Colonic mucosa (tissue), 4 donors: ENCODE data around the gene ECM2. TPM values are rescaled to one million over a fixed set of nuclear protein-coding genes. Genes with fewer than 3 reads are reported as not detected.

ENCODE experiments used
- DNase-seq: peaks from one replicate; pipeline ENCODE4 v3.0.0-alpha.2; 2020
- H3K27ac ChIP-seq: fragments of 200-600 bp; one replicate; pipeline ENCODE4 v1.8.0; 2021
- H3K27me3 ChIP-seq: fragments of 200-600 bp; one replicate; pipeline ENCODE4 v1.8.0; 2021
- H3K36me3 ChIP-seq: fragments of 200-600 bp; one replicate; pipeline ENCODE4 v1.8.0; 2021
- H3K4me1 ChIP-seq: fragments of 200-600 bp; one replicate; pipeline ENCODE4 v1.8.0; 2021; ENCODE audit warnings: mild to moderate bottlenecking
- H3K4me3 ChIP-seq: fragments of 200-600 bp; one replicate; pipeline ENCODE4 v1.8.0; 2021
- H3K9ac ChIP-seq, 2 donors: one replicate each; pipeline ENCODE4 v1.7.0; 2013; ENCODE audit warnings: control low read depth in 2 of 2, low read depth in 2 of 2, low read length in 2 of 2
- H3K9me3 ChIP-seq: fragments of 200-600 bp; one replicate; pipeline ENCODE4 v1.8.0; 2021
- CTCF ChIP-seq: fragments of 200-600 bp; IDR thresholded peaks from one replicate; pipeline ENCODE4 v1.8.0; 2022; ENCODE audit warnings: antibody characterized with exemption, mild to moderate bottlenecking
- intact Hi-C: fragments of 100-400 bp; cut with DNase I; formaldehyde crosslinking; loops from one replicate; pipeline ENCODE4 v1.14.1; 2022
- microRNA-seq: library from miRNA; unstranded; fragments of <30 nt; microRNA quantifications from one replicate; pipeline ENCODE4, GENCODE V29; 2019
- total RNA-seq, 2 donors: library from RNA; stranded (reverse); fragmentation: NEBNext Ultra II Directional in 1 of 2; extraction: Animal tissue kit (Norgen Biotek cat#: 25700) in 1 of 2; gene quantifications; one replicate each; pipeline ENCODE4 v1.2.1, GENCODE V29; 2021
- donor health status: healthy.
- donor health status: DM: no; HTN: no; CAD: no.
- donor health status: DM: no; HTN: no; CAD: no.

The ECM2 gene
- total RNA-seq, 2 donors from 2014 or later, result 0.30 to 3.8 TPM

GRCh38 chr9:92463387-92463786 is 72.4 kb downstream of the ECM2 start:
- Histone ChIP-seq H3K4me3 (no peak overlapping the region), H3K27me3 (no peaks in the 10 kb centered on the region), H3K9ac (no peak overlapping the region), H3K9me3 (no peaks in the 10 kb centered on the region), H3K4me1 (no peaks in the 10 kb centered on the region), H3K36me3 (no peaks in the 10 kb centered on the region), H3K27ac (no peak overlapping the region)
- intact Hi-C loops, result no loop called here
- TF ChIP-seq CTCF, result no peak
- DNase-seq, result no peak

GRCh38 chr9:92457576-92457975 is 78.2 kb downstream of the ECM2 start:
- intact Hi-C loops, result no loop called here
- H3K9ac ChIP-seq, result no peak overlapping the region

GRCh38 chr9:92455217-92455616 is 80.6 kb downstream of the ECM2 start:
- H3K36me3 ChIP-seq, result no peaks in the 10 kb centered on the region
- H3K9ac ChIP-seq, result no peak overlapping the region
- no peaks in the 10 kb centered on the region for H3K27me3 ChIP-seq
- no peaks in the 10 kb centered on the region for H3K4me1 ChIP-seq
- H3K4me3 ChIP-seq, result no peak overlapping the region
- no peak for TF ChIP-seq CTCF
- intact Hi-C loops, result no loop called here
- H3K9me3 ChIP-seq, result no peaks in the 10 kb centered on the region
- no peak for DNase-seq
- no peak overlapping the region for H3K27ac ChIP-seq

More at GRCh38 chr9:92457576-92457975, 78.2 kb downstream of the ECM2 start:
- H3K4me3 ChIP-seq, result no peak overlapping the region
- H3K9me3 ChIP-seq, result no peaks in the 10 kb centered on the region
- no peak for DNase-seq
- H3K36me3 ChIP-seq, result no peaks in the 10 kb centered on the region
- no peak for TF ChIP-seq CTCF
- H3K27ac ChIP-seq, result no peak overlapping the region
- H3K4me1 ChIP-seq, result no peaks in the 10 kb centered on the region
- no peaks in the 10 kb centered on the region for H3K27me3 ChIP-seq

- Histone ChIP-seq H3K4me3 (no peak overlapping the region), H3K9me3 (no peaks in the 10 kb centered on the region), H3K36me3 (no peaks in the 10 kb centered on the region), H3K27ac (no peak overlapping the region), H3K9ac (no peak overlapping the region), H3K4me1 (no peaks in the 10 kb centered on the region), H3K27me3 (no peaks in the 10 kb centered on the region)
- no peak for TF ChIP-seq CTCF
- intact Hi-C loops, result no loop called here
- DNase-seq, result no peak
Observed at GRCh38 chr9:92446536-92446935, 89.3 kb downstream of the ECM2 start.

Small RNA genes lying within 50 kb of the gene (microRNA-seq; reads per million reads assigned to microRNA genes)
- gene MIR4670, result not detected

Other genes starting within 250 kb of the ECM2 start
- 100 to 1,000 TPM in 1 of 2 donors, 10 to 100 TPM in 1; 52.4 to 109 TPM for gene IARS1, start 242.3 kb downstream of the ECM2 start, total RNA-seq
- 10 to 100 TPM; 17.6 to 26.4 TPM for gene NOL8, start 210.6 kb downstream of the ECM2 start, total RNA-seq
- gene CENPP, start 210.0 kb downstream of the ECM2 start, total RNA-seq, result 10 to 100 TPM in 1 of 2 donors, 1 to 10 TPM in 1; 3.1 to 11.0 TPM
- 10 to 100 TPM in 1 of 2 donors, 1 to 10 TPM in 1; 3.2 to 13.9 TPM for gene OGN, start 131.4 kb downstream of the ECM2 start, total RNA-seq
- gene OMD, start 111.5 kb downstream of the ECM2 start, total RNA-seq, result under 1 TPM; 0.37 to 0.88 TPM
- gene ASPN, start 53.5 kb downstream of the ECM2 start, total RNA-seq, result 1 to 10 TPM in 1 of 2 donors, under 1 TPM in 1; 0.40 to 7.6 TPM
- 1 to 10 TPM; 8.2 to 8.4 TPM for gene IPPK, start 134.1 kb upstream of the ECM2 start, total RNA-seq
- 1 to 10 TPM; 6.2 to 9.8 TPM for gene BICD2, start 228.8 kb upstream of the ECM2 start, total RNA-seq